K562 (cell line): ENCODE data around the gene AHNAK. TPM values are rescaled to one million over a fixed set of nuclear protein-coding genes. Genes with fewer than 3 reads are reported as not detected.

Source experiments
- CHD1 ChIP-seq: fragments of 200-600 bp; sonication (generic); IDR thresholded peaks from one replicate; pipeline ENCODE4 v1.6.1; 2012; ENCODE audit warnings: mild to moderate bottlenecking, moderate library complexity, low read length, inconsistent platforms
- DMBX1 ChIP-seq: fragments of 250-450 bp; sonication (Bioruptor Pico); IDR thresholded peaks from 2 replicates; pipeline ENCODE4 v1.8.0; 2022; ENCODE audit warnings: inconsistent platforms, mild to moderate bottlenecking, moderate library complexity, borderline replicate concordance
- ETV1 ChIP-seq: fragments of 450-650 bp; conservative IDR thresholded peaks from 2 replicates; pipeline ENCODE4 v1.6.1; 2016; ENCODE audit warnings: missing genetic modification characterization, control low read depth, low read depth, missing compliant biosample characterization
- ETV6 ChIP-seq, 3 experiments: fragments of 150-350 bp in 1 of 3; sonication (generic) in 1 of 3; formaldehyde crosslinking in 1 of 3; IDR thresholded peaks; 2 replicates each; pipeline versions ENCODE4 v1.6.1 to v1.8.0; 2014 to 2022; ENCODE audit warnings: borderline replicate concordance in 2 of 3, low read depth in 2 of 3, antibody characterized with exemption in 1 of 3, low read length in 1 of 3, mild to moderate bottlenecking in 1 of 3, missing genetic modification reagents in 1 of 3
- GTF2E2 ChIP-seq: fragments of 200-800 bp; sonication (Bioruptor generic); IDR thresholded peaks from 2 replicates; pipeline ENCODE4 v1.6.1; 2016; ENCODE audit warnings: missing genetic modification characterization, missing compliant biosample characterization
- MYNN ChIP-seq, 2 experiments: sonication (generic); formaldehyde crosslinking in 1 of 2; IDR thresholded peaks; 2 replicates each; pipeline versions ENCODE4 v1.5.0 to v1.6.1; 2016 to 2020; ENCODE audit warnings: antibody characterized with exemption in 1 of 2, missing genetic modification reagents in 1 of 2
- NFE2 ChIP-seq: IDR thresholded peaks from 2 replicates; pipeline ENCODE4 v1.6.1; 2014; ENCODE audit warnings: antibody characterized with exemption, low read depth
- NR2F6 ChIP-seq: fragments of 450-650 bp; formaldehyde crosslinking; IDR thresholded peaks from 2 replicates; pipeline ENCODE4 v1.4.0; 2020; ENCODE audit warnings: mild to moderate bottlenecking
- SMAD1 ChIP-seq: fragments of 150-350 bp; IDR thresholded peaks from 2 replicates; pipeline ENCODE4 v1.6.1; 2014; ENCODE audit warnings: low read length, low read depth; ENCODE audit not compliant: partially characterized antibody
- SMARCE1 ChIP-seq: fragments of 450-650 bp; IDR thresholded peaks from 2 replicates; pipeline ENCODE4 v1.7.1; 2016; ENCODE audit warnings: mild to moderate bottlenecking
- ZC3H8 ChIP-seq: fragments of 450-650 bp; IDR thresholded peaks from 2 replicates; pipeline ENCODE4 v1.6.1; 2017
- ZSCAN32 ChIP-seq: fragments of 450-650 bp; formaldehyde crosslinking; IDR thresholded peaks from 2 replicates; pipeline ENCODE4 v1.4.0; 2020; ENCODE audit warnings: mild to moderate bottlenecking, moderate library complexity
- polyA plus RNA-seq, 8 experiments: library from polyadenylated mRNA; depleted of rRNA in 4 of 8; stranded (reverse) in 5 of 8; unstranded in 3 of 8; fragments of >200 nt; fragmentation: Nextera tagmentation in 2 of 8; fragmentation: Illumina TruSeq in 1 of 8; extraction: Ambion mirVana in 2 of 8; extraction: Trizol in 1 of 8; gene quantifications; 2 replicates each; pipeline versions ENCODE4 v1.2.1 to v1.2.3, GENCODE V29; 2011 to 2014; ENCODE audit warnings: inconsistent platforms in 1 of 8, missing spikeins in 1 of 8
- total RNA-seq, 7 experiments: library from RNA; depleted of rRNA in 6 of 7; stranded (reverse); fragments of >200 nt in 6 of 7; fragmentation: Illumina TruSeq in 2 of 7; extraction: Trizol in 2 of 7; gene quantifications; 2 replicates each; pipeline versions ENCODE4 v1.2.1 to v1.2.3, GENCODE V29; 2011 to 2021; ENCODE audit warnings: low replicate concordance in 1 of 7
- TF ChIP-seq, protein P1 (sequence below): fragments of 450-650 bp; IDR thresholded peaks from 2 replicates; pipeline ENCODE4 v1.7.0; 2016; ENCODE audit warnings: borderline replicate concordance
- TF ChIP-seq, protein P2 (sequence below): fragments of 250-450 bp; sonication (Bioruptor Pico); IDR thresholded peaks from 2 replicates; pipeline ENCODE4 v1.8.0; 2022; ENCODE audit warnings: inconsistent platforms, mild to moderate bottlenecking, moderate library complexity, borderline replicate concordance
- TF ChIP-seq, protein P3 (sequence below): fragments of 450-650 bp; IDR thresholded peaks from 2 replicates; pipeline ENCODE4 v1.6.1; 2018; ENCODE audit warnings: mild to moderate bottlenecking, low read depth; ENCODE audit not compliant: partially characterized antibody

AHNAK gene
- total and polyA plus RNA-seq, 9 of the 15 experiments (the other 6 are each of a cell fraction or from before 2014, with no cell fraction given) = 1.5 to 89.7 (median 45.0) TPM

DNA sequence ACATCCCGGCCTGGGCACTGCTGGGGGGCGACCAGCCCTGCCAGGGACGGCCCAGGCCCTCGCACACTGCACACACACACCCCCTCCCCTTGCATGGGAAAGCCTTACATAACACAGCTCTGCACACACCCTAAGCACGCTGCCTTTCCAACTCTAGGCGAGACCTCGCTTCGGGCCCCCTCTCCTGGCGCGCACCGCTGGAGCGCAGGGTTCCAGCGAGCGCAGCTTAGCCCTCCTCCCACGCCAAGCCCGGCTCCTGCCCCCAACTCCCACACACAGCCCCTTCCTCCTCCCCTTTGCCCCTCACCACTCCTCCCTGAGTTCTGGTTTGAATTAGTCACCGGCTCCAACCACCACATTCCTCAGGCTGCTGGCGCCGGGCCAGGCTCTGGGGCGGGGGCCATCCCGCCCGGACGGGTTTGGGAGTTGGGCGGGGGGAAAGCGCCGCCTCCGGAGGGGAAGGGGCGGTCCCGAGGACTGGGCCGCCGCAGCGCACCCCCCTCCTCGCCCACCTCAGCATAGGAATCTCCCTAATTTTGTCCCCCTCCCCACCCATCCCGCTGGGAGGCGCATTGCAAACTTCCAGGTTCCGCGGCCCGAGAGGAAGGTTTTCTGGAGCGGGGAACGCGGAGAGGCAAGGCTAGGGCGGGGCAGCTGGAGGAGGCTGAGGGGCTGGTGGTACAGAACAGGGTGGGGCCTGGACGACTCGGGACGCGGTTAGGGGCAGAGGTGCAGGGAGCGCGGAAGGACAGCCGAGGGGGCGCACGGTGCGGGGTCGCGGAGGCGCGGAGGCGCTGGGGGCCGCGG, 966 bp downstream of the AHNAK start (continued):
- TF ChIP-seq ETV6 (IDR thresholded peaks at IDR 0.05; ENCODE audit: borderline replicate concordance in 1 of 2, low read depth in 2 of 2, low read length in 1 of 2) = 0 out of 4 replicates have a peak, but pooled peaks of 1 of the 2 experiments have one; percentile 26
- TF ChIP-seq ETV6 (CRISPR knock-in tag; IDR thresholded peaks at IDR 0.05; ENCODE audit: borderline replicate concordance) = no peak
- no peak for TF ChIP-seq GTF2E2 (tag)
- TF ChIP-seq, protein P1, sequence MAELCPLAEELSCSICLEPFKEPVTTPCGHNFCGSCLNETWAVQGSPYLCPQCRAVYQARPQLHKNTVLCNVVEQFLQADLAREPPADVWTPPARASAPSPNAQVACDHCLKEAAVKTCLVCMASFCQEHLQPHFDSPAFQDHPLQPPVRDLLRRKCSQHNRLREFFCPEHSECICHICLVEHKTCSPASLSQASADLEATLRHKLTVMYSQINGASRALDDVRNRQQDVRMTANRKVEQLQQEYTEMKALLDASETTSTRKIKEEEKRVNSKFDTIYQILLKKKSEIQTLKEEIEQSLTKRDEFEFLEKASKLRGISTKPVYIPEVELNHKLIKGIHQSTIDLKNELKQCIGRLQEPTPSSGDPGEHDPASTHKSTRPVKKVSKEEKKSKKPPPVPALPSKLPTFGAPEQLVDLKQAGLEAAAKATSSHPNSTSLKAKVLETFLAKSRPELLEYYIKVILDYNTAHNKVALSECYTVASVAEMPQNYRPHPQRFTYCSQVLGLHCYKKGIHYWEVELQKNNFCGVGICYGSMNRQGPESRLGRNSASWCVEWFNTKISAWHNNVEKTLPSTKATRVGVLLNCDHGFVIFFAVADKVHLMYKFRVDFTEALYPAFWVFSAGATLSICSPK = no peak
- TF ChIP-seq, protein P2, sequence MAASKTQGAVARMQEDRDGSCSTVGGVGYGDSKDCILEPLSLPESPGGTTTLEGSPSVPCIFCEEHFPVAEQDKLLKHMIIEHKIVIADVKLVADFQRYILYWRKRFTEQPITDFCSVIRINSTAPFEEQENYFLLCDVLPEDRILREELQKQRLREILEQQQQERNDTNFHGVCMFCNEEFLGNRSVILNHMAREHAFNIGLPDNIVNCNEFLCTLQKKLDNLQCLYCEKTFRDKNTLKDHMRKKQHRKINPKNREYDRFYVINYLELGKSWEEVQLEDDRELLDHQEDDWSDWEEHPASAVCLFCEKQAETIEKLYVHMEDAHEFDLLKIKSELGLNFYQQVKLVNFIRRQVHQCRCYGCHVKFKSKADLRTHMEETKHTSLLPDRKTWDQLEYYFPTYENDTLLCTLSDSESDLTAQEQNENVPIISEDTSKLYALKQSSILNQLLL = no peak
- TF ChIP-seq, protein P3, sequence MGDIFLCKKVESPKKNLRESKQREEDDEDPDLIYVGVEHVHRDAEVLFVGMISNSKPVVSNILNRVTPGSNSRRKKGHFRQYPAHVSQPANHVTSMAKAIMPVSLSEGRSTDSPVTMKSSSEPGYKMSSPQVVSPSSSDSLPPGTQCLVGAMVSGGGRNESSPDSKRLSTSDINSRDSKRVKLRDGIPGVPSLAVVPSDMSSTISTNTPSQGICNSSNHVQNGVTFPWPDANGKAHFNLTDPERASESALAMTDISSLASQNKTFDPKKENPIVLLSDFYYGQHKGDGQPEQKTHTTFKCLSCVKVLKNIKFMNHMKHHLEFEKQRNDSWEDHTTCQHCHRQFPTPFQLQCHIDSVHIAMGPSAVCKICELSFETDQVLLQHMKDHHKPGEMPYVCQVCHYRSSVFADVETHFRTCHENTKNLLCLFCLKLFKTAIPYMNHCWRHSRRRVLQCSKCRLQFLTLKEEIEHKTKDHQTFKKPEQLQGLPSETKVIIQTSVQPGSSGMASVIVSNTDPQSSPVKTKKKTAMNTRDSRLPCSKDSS = no peak
- no peak for TF ChIP-seq ZC3H8
- TF ChIP-seq DMBX1 (CRISPR knock-in tag) = no peak
- no peak for TF ChIP-seq MYNN (IDR thresholded peaks at IDR 0.05)
- TF ChIP-seq MYNN (CRISPR knock-in tag; IDR thresholded peaks at IDR 0.05) = no peak
- no peak for TF ChIP-seq NR2F6 (CRISPR knock-in tag)
- peak; percentile 86 for TF ChIP-seq SMARCE1
- TF ChIP-seq NFE2 = peak; percentile 6; the same call in 1 of the 2 replicates
- no peak for TF ChIP-seq CHD1
- no peak for TF ChIP-seq ETV1
- peak; percentile 83 for TF ChIP-seq SMAD1
- no peak for TF ChIP-seq ZSCAN32 (CRISPR knock-in tag)
